ENCODE results near the gene WDR31.
"Not testable (repeated sequence)": the region's sequence is repeated elsewhere in the genome, so short reads cannot be mapped to it uniquely, and the experiment has no call there.

DNA sequence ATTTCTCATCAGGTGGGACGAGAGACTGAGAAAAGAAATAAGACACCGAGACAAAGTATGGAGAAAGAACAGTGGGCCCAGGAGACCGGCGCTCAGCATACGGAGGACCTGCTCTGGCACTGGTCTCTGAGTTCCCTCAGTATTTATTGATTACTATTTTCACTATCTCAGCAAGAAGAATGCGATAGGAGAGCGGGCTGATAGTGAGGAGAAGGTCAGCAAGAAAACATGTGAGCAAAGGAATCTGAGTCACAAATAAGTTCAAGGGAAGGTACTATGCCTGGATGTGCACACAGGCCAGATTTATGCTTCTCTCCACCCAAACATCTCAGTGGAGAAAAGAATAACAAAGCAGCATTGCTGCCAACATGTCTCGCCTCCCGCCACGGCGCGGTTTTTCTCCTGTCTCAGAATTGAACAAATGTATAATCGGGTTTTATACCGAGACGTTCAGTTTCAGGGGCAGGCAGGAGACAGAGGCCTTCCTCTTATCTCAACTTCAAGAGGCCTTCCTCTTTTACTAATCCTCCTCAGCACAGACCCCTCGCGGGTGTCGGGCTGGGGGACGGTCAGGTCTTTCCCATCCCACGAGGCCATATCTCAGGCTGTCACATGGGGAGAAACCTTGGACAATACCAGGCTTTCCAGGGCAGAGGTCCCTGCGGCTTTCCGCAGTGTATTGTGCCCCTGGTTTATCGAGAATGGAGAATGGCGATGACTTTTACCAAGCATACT lies 39.2 kb upstream of the WDR31 start:
- TF ChIP-seq, protein P1, sequence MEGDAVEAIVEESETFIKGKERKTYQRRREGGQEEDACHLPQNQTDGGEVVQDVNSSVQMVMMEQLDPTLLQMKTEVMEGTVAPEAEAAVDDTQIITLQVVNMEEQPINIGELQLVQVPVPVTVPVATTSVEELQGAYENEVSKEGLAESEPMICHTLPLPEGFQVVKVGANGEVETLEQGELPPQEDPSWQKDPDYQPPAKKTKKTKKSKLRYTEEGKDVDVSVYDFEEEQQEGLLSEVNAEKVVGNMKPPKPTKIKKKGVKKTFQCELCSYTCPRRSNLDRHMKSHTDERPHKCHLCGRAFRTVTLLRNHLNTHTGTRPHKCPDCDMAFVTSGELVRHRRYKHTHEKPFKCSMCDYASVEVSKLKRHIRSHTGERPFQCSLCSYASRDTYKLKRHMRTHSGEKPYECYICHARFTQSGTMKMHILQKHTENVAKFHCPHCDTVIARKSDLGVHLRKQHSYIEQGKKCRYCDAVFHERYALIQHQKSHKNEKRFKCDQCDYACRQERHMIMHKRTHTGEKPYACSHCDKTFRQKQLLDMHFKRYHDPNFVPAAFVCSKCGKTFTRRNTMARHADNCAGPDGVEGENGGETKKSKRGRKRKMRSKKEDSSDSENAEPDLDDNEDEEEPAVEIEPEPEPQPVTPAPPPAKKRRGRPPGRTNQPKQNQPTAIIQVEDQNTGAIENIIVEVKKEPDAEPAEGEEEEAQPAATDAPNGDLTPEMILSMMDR (IDR thresholded peaks at IDR 0.05), result not testable (repeated sequence)
- not testable (repeated sequence) for TF ChIP-seq POLR2A (IDR thresholded peaks at IDR 0.05)
